ENCODE measurements around the gene SLC4A9. TPM values are rescaled to one million over a fixed set of nuclear protein-coding genes. Genes with fewer than 3 reads are reported as not detected.

The SLC4A9 gene
- total RNA-seq, 6 donors from 2014 or later, result 0.15 to 0.23 (median 0.17) TPM; not detected in 3

- DNase-seq (peak; percentile 59 to 62), ATAC-seq (ENCODE audit: low FRiP score in 2 of 2) (peak; percentile 3 to 60)
- peak overlapping the region; percentile 61 to 77 (median 74) for H3K27ac ChIP-seq
- peaks cover 33 to 50% (median 40%) of the 10 kb centered on the region in 4 donors for H3K4me1 ChIP-seq
- H3K27me3 ChIP-seq, result no peaks in the 10 kb centered on the region
- 34 to 53% methylated on average over 6 to 8 of the region's 9 CpGs for WGBS, 2 donors
- no peaks in the 10 kb centered on the region for H3K36me3 ChIP-seq
- no peak overlapping the region for H3K4me3 ChIP-seq
- TF ChIP-seq POLR2A (IDR thresholded peaks at IDR 0.05), result no peak
- H3K9me3 ChIP-seq, result no peaks in the 10 kb centered on the region
Measured at GRCh38 chr5:140322751-140323731, 37.0 kb upstream of the SLC4A9 start.

- H3K4me1 ChIP-seq, result peaks cover 33 to 54% (median 41%) of the 10 kb centered on the region in 4 donors
- peak overlapping the region; percentile 13 to 73 (median 41) for H3K27ac ChIP-seq
- no peak for ATAC-seq (ENCODE audit: low FRiP score in 2 of 2)
- no peaks in the 10 kb centered on the region for H3K36me3 ChIP-seq
- WGBS, 2 donors, result 71 to 72% methylated on average over 5 of the region's 5 CpGs
- no peak for DNase-seq
- TF ChIP-seq POLR2A (IDR thresholded peaks at IDR 0.05) (no peak), EP300 (IDR thresholded peaks at IDR 0.05) (no peak), CTCF (IDR thresholded peaks at IDR 0.05) (no peak), POLR2AphosphoS5 (IDR thresholded peaks at IDR 0.05) (no peak)
- no peak overlapping the region for H3K4me3 ChIP-seq
- H3K27me3 ChIP-seq, result no peaks in the 10 kb centered on the region
- H3K9me3 ChIP-seq, result no peaks in the 10 kb centered on the region
Measured at GRCh38 chr5:140324041-140324600, 35.9 kb upstream of the SLC4A9 start.

- Histone ChIP-seq H3K4me3 (no peak overlapping the region), H3K27me3 (no peaks in the 10 kb centered on the region), H3K27ac (peak overlapping the region; percentile 13 to 73 (median 41)), H3K36me3 (no peaks in the 10 kb centered on the region), H3K4me1 (peaks cover 33 to 58% (median 43%) of the 10 kb centered on the region in 4 donors), H3K9me3 (no peaks in the 10 kb centered on the region)
- WGBS, 2 donors, result 44 to 52% methylated on average over 1 of the region's 1 CpG
- DNase-seq (peak in 1 of 2 donors; percentile 54), ATAC-seq (ENCODE audit: low FRiP score in 2 of 2) (peak; percentile 59 to 63)
- TF ChIP-seq POLR2A (IDR thresholded peaks at IDR 0.05) (peak in 1 of 4 donors; percentile 21), CTCF (IDR thresholded peaks at IDR 0.05) (no peak), EP300 (IDR thresholded peaks at IDR 0.05) (no peak), POLR2AphosphoS5 (IDR thresholded peaks at IDR 0.05) (peak in 1 of 2 donors; percentile 18)
Measured at GRCh38 chr5:140324617-140325241, 35.3 kb upstream of the SLC4A9 start.

- Histone ChIP-seq H3K27ac (peak overlapping the region in 1 of 4 donors; percentile 28), H3K36me3 (no peaks in the 10 kb centered on the region), H3K27me3 (no peaks in the 10 kb centered on the region), H3K4me3 (no peak overlapping the region), H3K9me3 (no peaks in the 10 kb centered on the region), H3K4me1 (peaks cover 35 to 61% (median 43%) of the 10 kb centered on the region in 4 donors)
- WGBS, 2 donors, result 84 to 88% methylated on average over 3 of the region's 3 CpGs
- DNase-seq (no peak), ATAC-seq (ENCODE audit: low FRiP score in 2 of 2) (no peak)
- TF ChIP-seq CTCF (IDR thresholded peaks at IDR 0.05) (no peak), POLR2AphosphoS5 (IDR thresholded peaks at IDR 0.05) (no peak), POLR2A (IDR thresholded peaks at IDR 0.05) (no peak)
Measured at GRCh38 chr5:140325486-140325885, 34.5 kb upstream of the SLC4A9 start.

- no peaks in the 10 kb centered on the region for H3K27me3 ChIP-seq
- ATAC-seq (ENCODE audit: low FRiP score in 2 of 2), result no peak
- H3K9me3 ChIP-seq, result no peaks in the 10 kb centered on the region
- no peak overlapping the region for H3K4me3 ChIP-seq
- no peak for DNase-seq
- H3K4me1 ChIP-seq, result peaks cover 28 to 46% (median 33%) of the 10 kb centered on the region in 4 donors
- peaks cover 0 to 3% (median under 1%) of the 10 kb centered on the region in 4 donors for H3K36me3 ChIP-seq
- WGBS, 2 donors, result 23 to 36% methylated on average over 2 of the region's 2 CpGs
- no peak for TF ChIP-seq POLR2A (IDR thresholded peaks at IDR 0.05)
- no peak for TF ChIP-seq EP300 (IDR thresholded peaks at IDR 0.05)
- TF ChIP-seq CTCF (IDR thresholded peaks at IDR 0.05), result no peak
- no peak for TF ChIP-seq POLR2AphosphoS5 (IDR thresholded peaks at IDR 0.05)
- H3K27ac ChIP-seq, result peak overlapping the region in 1 of 4 donors; percentile 42
Measured at GRCh38 chr5:140327589-140327988, 32.4 kb upstream of the SLC4A9 start.
